ENCODE data around the gene AMN.
"Not testable (repeated sequence)": the region's sequence is repeated elsewhere in the genome, so short reads cannot be mapped to it uniquely, and the experiment has no call there.

The AMN gene

GRCh38 chr14:102926104-102926503, 3.6 kb downstream of the AMN start:
- TF ChIP-seq CTCF (IDR thresholded peaks at IDR 0.05; ENCODE audit: low read depth, low read length), result no peak
- no peak for DNase-seq (ENCODE audit: extremely low read depth, low read depth)

GRCh38 chr14:102926840-102927239, 4.4 kb downstream of the AMN start:
- DNase-seq (ENCODE audit: extremely low read depth, low read depth), result not testable (repeated sequence)

- no peak for TF ChIP-seq CTCF (IDR thresholded peaks at IDR 0.05; ENCODE audit: low read depth, low read length)
- DNase-seq (ENCODE audit: extremely low read depth, low read depth), result no peak
Measured at GRCh38 chr14:102927346-102927877, 4.9 kb downstream of the AMN start.

GRCh38 chr14:102927878-102928411, 5.5 kb downstream of the AMN start:
- TF ChIP-seq CTCF (IDR thresholded peaks at IDR 0.05; ENCODE audit: low read depth, low read length), result no peak
- DNase-seq (ENCODE audit: extremely low read depth, low read depth), result no peak

- no peak for TF ChIP-seq CTCF (IDR thresholded peaks at IDR 0.05; ENCODE audit: low read depth, low read length)
- DNase-seq (ENCODE audit: extremely low read depth, low read depth), result no peak
Measured at GRCh38 chr14:102928412-102929240, 6.2 kb downstream of the AMN start.

GRCh38 chr14:102929241-102930137, 7.0 kb downstream of the AMN start:
- DNase-seq (ENCODE audit: extremely low read depth, low read depth), result no peak
- TF ChIP-seq CTCF (IDR thresholded peaks at IDR 0.05; ENCODE audit: low read depth, low read length), result no peak

GRCh38 chr14:102930138-102930752, 7.8 kb downstream of the AMN start:
- DNase-seq (ENCODE audit: extremely low read depth, low read depth), result no peak
- no peak for TF ChIP-seq CTCF (IDR thresholded peaks at IDR 0.05; ENCODE audit: low read depth, low read length)

Data from AG09319 (cell line).